AG09319 (cell line): Measurements from ENCODE around the gene TEX261.

Experiments used
- DNase-seq: peaks from one replicate; pipeline ENCODE4 v3.0.0-alpha.2; 2010; ENCODE audit warnings: low read depth; ENCODE audit errors: extremely low read depth
- CTCF ChIP-seq: IDR thresholded peaks from 2 replicates; pipeline ENCODE4 v1.5.1; 2011; ENCODE audit warnings: low read depth, mild to moderate bottlenecking, inconsistent platforms, low read length, moderate library complexity

Gene TEX261

DNA sequence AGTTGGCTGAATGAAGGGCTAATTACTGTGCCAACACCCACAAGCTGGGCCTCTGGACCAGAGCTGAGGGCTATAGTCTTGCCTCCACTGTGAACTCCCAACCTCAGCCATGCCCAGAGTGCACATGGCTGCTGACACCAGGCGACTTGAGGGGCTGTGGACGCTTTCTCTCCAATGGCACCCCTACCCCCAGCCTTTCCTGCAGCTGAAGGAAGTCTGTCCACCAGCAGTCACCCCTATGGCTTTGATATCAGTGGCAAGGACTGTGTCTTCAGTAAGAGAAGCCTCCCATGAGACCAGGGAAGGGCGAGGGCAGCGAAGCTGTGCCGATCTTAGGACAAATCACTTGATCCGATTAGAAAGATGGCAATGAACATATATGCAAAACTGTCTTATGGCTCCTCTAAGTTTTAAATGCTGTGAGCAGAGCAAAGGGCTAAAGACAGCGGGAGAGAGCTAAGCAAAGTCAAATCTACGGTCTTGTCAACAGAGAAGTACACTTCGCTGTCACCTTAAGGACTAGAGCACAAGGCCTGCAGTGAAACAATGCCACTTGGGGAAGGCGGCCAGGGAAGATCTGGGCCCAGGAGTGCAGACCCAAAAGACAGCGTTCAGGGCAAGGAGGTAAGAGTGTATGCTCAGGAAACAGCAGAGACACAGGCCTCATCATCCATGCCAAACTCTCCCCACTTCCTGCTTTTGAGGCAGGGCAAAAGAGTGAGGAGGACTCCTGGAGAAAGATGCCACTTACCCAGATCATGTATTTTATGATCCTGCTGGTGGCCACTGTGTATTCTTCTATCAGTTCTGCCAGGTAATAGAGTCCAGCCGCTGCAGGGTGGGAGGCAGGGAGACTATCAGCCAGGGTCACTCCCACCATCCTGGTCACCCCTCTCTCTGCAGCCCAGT lies 1.5 kb downstream of the TEX261 start:
- DNase-seq, result no peak
- TF ChIP-seq CTCF, result no peak

DNA sequence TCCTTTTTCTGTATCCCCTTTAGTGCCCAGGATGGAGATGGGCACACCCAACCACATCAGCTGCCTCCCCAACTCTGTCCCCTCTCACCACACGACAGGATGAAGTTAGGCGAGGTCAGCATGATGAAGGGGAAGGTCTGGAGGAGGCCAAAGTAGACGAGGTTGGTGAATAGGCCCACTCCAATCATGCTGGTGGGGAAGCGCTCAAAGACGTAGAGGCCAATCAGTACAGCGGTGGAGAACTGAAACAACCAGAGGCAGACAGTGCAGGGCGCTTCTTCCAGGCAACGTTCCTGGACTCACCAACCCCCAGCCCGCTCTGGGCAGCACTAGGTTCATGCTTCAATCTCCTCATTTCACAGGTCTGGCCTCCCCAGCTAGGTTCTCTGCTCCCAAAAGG lies 2.9 kb downstream of the TEX261 start:
- TF ChIP-seq CTCF, result no peak
- DNase-seq, result no peak

GRCh38 chr2:70991142-70991541 lies 3.5 kb downstream of the TEX261 start:
- DNase-seq, result no peak
- no peak for TF ChIP-seq CTCF

GRCh38 chr2:70990216-70990615 lies 4.5 kb downstream of the TEX261 start:
- DNase-seq, result no peak
- no peak for TF ChIP-seq CTCF

DNA sequence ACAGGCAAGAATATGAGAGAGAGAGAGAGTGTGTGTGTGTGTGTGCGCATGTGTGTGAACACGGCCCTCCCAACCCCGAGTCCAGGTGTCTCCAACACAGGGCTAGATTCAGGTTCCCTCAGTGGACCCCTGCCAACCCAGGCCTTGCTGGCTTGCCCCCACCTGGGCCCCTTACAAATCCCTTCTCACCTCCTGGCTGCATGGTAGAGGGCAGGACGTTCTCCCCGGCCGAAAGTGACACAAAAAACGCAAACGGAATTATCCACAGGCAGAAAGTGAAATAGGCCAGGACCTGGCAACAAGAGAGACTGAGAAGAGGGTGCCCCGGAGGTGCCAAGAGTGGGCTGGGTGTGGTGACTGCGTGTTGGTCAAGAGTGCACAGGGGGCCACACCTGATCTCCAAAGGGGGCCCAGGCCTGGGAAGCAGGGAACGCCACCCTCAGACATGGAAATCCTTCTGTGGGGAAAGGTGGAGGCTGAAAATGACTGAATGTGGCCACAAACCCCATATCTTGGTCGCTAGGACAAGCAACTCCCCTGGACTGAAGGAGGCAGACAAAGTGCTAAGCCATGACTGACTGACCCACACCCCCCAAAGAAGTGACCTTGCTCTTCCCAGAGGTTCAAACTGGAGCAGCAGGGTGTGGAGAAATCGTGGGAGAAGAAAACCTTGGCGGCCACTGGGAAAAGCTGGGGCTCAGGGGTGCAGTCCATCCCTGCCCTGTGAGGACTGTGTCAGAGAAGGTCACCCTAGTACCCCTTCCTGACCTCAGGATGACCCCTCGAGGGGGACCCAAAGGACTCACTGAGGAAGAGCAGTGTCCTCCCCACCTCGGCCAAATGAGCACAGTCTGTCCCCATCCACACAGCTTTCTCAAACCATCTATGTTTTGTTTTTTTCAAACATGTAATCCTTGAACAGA lies 5.7 kb downstream of the TEX261 start:
- no peak for TF ChIP-seq CTCF
- DNase-seq, result no peak

DNA sequence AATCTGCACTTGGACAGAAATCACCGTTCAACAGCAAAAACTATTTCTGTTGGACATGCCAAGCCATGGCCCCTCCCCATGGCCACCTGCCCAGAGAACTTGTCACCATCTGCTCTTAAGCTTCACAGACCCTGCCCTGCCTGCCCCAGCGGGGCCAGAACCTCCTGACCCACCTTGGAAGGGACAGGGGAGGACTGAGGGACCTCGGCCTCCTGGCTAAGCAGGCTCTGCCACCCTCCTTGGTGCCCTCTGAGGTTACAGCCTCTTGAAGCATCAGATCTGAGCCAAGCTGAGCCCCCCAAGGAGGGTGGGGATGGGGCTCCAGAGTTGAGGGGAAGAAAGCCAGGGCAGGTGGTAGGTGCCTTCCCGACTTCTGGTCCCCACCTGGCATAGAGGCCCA lies 6.5 kb downstream of the TEX261 start:
- DNase-seq, result no peak
- no peak for TF ChIP-seq CTCF

DNA sequence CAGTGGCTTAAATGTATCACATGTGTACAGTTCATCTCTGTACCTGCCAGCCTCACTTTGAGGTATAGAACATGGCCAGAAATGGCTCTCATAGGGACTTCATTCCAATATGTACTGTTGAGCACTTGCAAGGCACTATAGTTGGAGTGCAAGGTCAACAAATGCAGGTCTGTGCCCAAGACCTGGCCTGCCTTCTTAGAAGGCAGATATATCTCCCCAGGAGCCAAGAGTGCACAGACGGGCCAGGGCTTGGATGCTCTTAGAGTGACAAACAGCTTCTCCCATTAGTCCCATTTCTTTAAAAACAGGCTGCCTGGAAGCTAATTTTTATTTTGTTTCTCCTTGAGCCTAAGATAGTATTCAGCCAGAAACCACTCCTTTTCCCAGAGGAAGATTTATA lies 7.3 kb downstream of the TEX261 start:
- no peak for TF ChIP-seq CTCF
- no peak for DNase-seq
